Mesendoderm (in vitro differentiated cells): Measurements from ENCODE around the gene TMEM222.

ENCODE experiments used
- DNase-seq: peaks from one replicate; pipeline ENCODE4 v3.0.0; 2013
- H2AK5ac ChIP-seq: 2 replicates; pipeline ENCODE4 v1.6.1; 2013; ENCODE audit warnings: low read length, inconsistent platforms
- H2BK120ac ChIP-seq: 2 replicates; pipeline ENCODE4 v1.6.1; 2013; ENCODE audit warnings: low read depth, mild to moderate bottlenecking, low read length, moderate library complexity, mixed read lengths
- H2BK15ac ChIP-seq: replicated peaks from 2 replicates; pipeline ENCODE4 v1.6.1; 2013; ENCODE audit warnings: low read depth, mild to moderate bottlenecking, moderate library complexity
- H2BK5ac ChIP-seq: 2 replicates; pipeline ENCODE4 v1.6.1; 2013; ENCODE audit warnings: low read length, inconsistent platforms
- H3K18ac ChIP-seq: 2 replicates; pipeline ENCODE4 v1.6.1; 2013; ENCODE audit warnings: mild to moderate bottlenecking, low read length, mixed read lengths
- H3K23ac ChIP-seq: one replicate; pipeline ENCODE4 v1.6.1; 2013; ENCODE audit warnings: low read length
- H3K27ac ChIP-seq: 2 replicates; pipeline ENCODE4 v1.5.1; 2013; ENCODE audit warnings: low read depth, mild to moderate bottlenecking, inconsistent platforms, low read length, moderate library complexity
- H3K27me3 ChIP-seq: 2 replicates; pipeline ENCODE4 v1.6.1; 2013; ENCODE audit warnings: low read length, control low read depth, mild to moderate bottlenecking, inconsistent platforms; ENCODE audit not compliant: insufficient read depth, poor library complexity
- H3K36me3 ChIP-seq: 2 replicates; pipeline ENCODE4 v1.6.1; 2013; ENCODE audit warnings: low read length, inconsistent platforms; ENCODE audit not compliant: control insufficient read depth, insufficient read depth
- H3K4ac ChIP-seq: one replicate; pipeline ENCODE4 v1.6.1; 2013; ENCODE audit warnings: low read depth, mild to moderate bottlenecking, low read length, moderate library complexity
- H3K4me1 ChIP-seq: 2 replicates; pipeline ENCODE4 v1.6.1; 2013; ENCODE audit warnings: low read depth, low read length, inconsistent platforms; ENCODE audit not compliant: control insufficient read depth
- H3K4me2 ChIP-seq: 2 replicates; pipeline ENCODE4 v1.6.1; 2013; ENCODE audit warnings: low read length
- H3K4me3 ChIP-seq: 2 replicates; pipeline ENCODE4 v1.5.1; 2013; ENCODE audit warnings: mild to moderate bottlenecking, low read length
- H3K56ac ChIP-seq: one replicate; pipeline ENCODE4 v1.6.1; 2013; ENCODE audit warnings: low read length
- H3K79me1 ChIP-seq: 2 replicates; pipeline ENCODE4 v1.6.1; 2013; ENCODE audit warnings: low read length, inconsistent platforms
- H3K79me2 ChIP-seq: 2 replicates; pipeline ENCODE4 v1.6.1; 2013; ENCODE audit warnings: mild to moderate bottlenecking, low read length; ENCODE audit not compliant: control insufficient read depth, insufficient read depth
- H3K9ac ChIP-seq: 2 replicates; pipeline ENCODE4 v1.6.1; 2013; ENCODE audit warnings: low read length, inconsistent platforms
- H4K5ac ChIP-seq: one replicate; pipeline ENCODE4 v1.6.1; 2013; ENCODE audit warnings: low read length
- H4K8ac ChIP-seq: one replicate; pipeline ENCODE4 v1.6.1; 2013; ENCODE audit warnings: low read depth, mild to moderate bottlenecking, control low read depth, low read length, moderate library complexity
- whole genome bisulfite sequencing: extraction: QIAGEN DNeasy Blood & Tissue Kit; methylation state at CpG from one replicate; pipeline ENCODE4 v1.1.7; 2013; ENCODE audit warnings: low lambda C conversion rate, missing lambda C conversion rate; ENCODE audit not compliant: insufficient coverage; ENCODE audit errors: extremely low coverage; 5-methylcytosine and 5-hydroxymethylcytosine counted together

Gene TMEM222

DNA sequence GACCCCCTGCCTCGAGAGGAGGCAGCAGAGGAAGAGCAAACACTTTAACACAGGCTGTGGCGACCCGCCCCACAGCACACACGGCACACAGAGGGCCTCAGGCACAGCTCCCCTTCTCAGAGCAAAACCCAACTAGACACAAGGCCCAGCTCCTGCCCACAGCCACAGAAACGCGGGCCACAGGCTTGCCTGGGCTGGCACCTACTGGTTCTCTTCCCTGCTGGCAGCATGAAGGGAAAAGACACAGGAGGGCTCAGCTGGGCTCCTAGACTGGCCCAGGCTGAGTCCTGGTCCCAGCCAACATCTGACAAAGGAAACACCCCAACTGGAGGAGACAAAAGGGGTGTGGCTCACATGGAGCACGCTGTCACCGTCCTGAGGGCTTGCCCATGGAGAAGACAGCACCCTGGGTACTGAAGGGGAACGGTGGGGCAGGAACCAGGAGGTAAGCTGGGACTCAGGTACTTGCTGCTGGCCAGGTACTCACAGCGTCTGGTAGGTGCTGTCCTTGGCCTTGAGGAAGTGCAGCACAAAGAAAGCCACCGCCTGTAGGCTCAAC, 57.7 kb downstream of the TMEM222 start:
- H3K27me3 ChIP-seq: no peaks in the 10 kb centered on the region
- H3K27ac ChIP-seq: no peak overlapping the region
- H2BK15ac ChIP-seq: no peak overlapping the region
- no peaks in the 10 kb centered on the region for H3K79me1 ChIP-seq
- H2AK5ac ChIP-seq: no peak overlapping the region
- no peak overlapping the region for H3K56ac ChIP-seq
- no peak overlapping the region for H3K4ac ChIP-seq
- no peak overlapping the region for H4K5ac ChIP-seq
- no peak for DNase-seq
- H3K79me2 ChIP-seq: no peaks in the 10 kb centered on the region
- H4K8ac ChIP-seq: no peak overlapping the region
- H3K23ac ChIP-seq: no peak overlapping the region
- no peak overlapping the region for H3K4me3 ChIP-seq
- no peak overlapping the region for H3K4me2 ChIP-seq
- WGBS: no CpG with 5 or more reads among the region's 11 CpGs
- H3K18ac ChIP-seq: no peak overlapping the region
- no peak overlapping the region for H3K9ac ChIP-seq
- H2BK5ac ChIP-seq: no peak overlapping the region
- H3K36me3 ChIP-seq: no peaks in the 10 kb centered on the region
- no peak overlapping the region for H2BK120ac ChIP-seq
- H3K4me1 ChIP-seq: no peaks in the 10 kb centered on the region

DNA sequence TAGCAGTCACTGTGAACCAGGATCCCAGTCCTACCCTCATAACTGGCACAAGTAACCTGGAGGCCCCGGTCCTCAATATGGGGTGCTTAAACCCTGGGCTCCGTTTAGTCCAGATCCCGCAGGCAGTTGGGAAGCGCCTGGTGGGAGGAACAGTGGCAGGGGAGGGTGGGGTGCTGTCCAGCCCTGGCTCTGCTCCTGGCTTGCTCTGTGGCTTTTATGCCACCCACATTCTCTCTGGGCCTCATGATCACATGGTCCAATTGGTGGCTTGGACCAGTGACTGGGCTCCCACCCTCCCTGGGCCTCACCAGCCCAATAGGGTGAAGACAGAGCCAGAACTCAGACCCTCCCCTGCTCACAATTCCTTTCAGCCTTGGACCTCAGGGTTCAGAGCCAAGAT, 58.3 kb downstream of the TMEM222 start:
- Histone ChIP-seq H3K27ac (no peak overlapping the region), H2BK120ac (no peak overlapping the region), H3K56ac (no peak overlapping the region), H3K27me3 (no peaks in the 10 kb centered on the region), H4K5ac (no peak overlapping the region), H3K23ac (no peak overlapping the region), H3K4me1 (no peaks in the 10 kb centered on the region), H3K4me3 (no peak overlapping the region), H2BK5ac (no peak overlapping the region), H4K8ac (no peak overlapping the region), H2AK5ac (no peak overlapping the region), H3K79me1 (no peaks in the 10 kb centered on the region), H3K4ac (no peak overlapping the region), H3K18ac (no peak overlapping the region), H3K36me3 (no peaks in the 10 kb centered on the region), H2BK15ac (no peak overlapping the region), H3K79me2 (no peaks in the 10 kb centered on the region), H3K4me2 (no peak overlapping the region), H3K9ac (no peak overlapping the region)
- no CpG with 5 or more reads among the region's 4 CpGs for WGBS
- no peak for DNase-seq

DNA sequence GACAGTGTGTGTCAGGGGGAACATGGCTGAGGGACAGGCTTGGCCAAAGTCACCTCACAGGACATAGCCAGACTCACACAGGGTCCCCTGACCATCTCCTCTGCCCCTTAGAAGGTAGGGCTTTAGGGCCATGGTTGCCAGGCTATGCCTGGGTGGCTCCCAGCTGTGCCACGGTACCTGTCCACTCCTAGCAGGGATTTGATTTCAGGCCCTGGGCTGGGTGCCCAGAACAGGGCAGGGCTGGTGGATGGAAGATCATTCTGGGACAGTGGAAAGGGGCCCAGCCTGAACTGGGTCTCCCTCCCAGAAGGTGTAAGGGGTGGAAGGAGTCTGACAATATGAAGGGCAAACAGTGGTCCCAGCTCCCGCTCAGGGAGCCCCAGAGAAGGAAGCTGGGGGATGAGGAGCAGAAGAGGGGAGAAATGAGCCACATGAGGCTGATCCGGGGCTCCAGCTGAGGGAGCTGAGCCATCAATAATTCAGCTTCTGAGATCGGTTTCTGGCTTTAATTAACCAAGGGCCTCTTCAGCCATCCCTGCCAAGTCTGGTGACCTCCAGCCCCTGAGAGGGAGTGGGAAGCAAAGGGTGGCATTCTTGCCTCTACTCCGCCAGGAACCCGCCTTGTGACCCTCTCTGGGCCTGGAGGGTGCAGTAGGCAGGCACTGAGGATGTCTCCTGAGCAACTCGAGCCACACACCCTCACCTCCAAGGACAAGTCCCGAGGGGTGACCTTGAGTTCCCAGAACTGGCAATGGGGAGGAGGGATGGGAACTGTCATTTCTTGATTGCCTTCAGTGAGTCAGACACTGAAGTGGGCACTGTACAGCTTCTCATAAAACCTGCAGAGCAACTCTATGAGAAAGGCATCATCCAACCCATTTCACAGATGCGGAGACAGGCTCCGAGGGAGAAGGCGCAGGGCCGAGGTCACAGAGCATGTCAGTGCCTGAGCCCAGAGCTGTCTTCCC, 59.1 kb downstream of the TMEM222 start:
- no peak overlapping the region for H3K9ac ChIP-seq
- H3K36me3 ChIP-seq: no peaks in the 10 kb centered on the region
- H3K4me3 ChIP-seq: no peak overlapping the region
- H2AK5ac ChIP-seq: no peak overlapping the region
- no peaks in the 10 kb centered on the region for H3K4me1 ChIP-seq
- no peak overlapping the region for H4K8ac ChIP-seq
- no peak overlapping the region for H3K4me2 ChIP-seq
- no peak overlapping the region for H2BK120ac ChIP-seq
- H2BK15ac ChIP-seq: no peak overlapping the region
- H3K79me1 ChIP-seq: no peaks in the 10 kb centered on the region
- no peaks in the 10 kb centered on the region for H3K79me2 ChIP-seq
- H4K5ac ChIP-seq: no peak overlapping the region
- no peaks in the 10 kb centered on the region for H3K27me3 ChIP-seq
- no peak overlapping the region for H3K4ac ChIP-seq
- no peak overlapping the region for H3K23ac ChIP-seq
- DNase-seq: no peak
- no peak overlapping the region for H3K18ac ChIP-seq
- H2BK5ac ChIP-seq: no peak overlapping the region
- WGBS: no CpG with 5 or more reads among the region's 12 CpGs
- no peak overlapping the region for H3K56ac ChIP-seq
- no peak overlapping the region for H3K27ac ChIP-seq

DNA sequence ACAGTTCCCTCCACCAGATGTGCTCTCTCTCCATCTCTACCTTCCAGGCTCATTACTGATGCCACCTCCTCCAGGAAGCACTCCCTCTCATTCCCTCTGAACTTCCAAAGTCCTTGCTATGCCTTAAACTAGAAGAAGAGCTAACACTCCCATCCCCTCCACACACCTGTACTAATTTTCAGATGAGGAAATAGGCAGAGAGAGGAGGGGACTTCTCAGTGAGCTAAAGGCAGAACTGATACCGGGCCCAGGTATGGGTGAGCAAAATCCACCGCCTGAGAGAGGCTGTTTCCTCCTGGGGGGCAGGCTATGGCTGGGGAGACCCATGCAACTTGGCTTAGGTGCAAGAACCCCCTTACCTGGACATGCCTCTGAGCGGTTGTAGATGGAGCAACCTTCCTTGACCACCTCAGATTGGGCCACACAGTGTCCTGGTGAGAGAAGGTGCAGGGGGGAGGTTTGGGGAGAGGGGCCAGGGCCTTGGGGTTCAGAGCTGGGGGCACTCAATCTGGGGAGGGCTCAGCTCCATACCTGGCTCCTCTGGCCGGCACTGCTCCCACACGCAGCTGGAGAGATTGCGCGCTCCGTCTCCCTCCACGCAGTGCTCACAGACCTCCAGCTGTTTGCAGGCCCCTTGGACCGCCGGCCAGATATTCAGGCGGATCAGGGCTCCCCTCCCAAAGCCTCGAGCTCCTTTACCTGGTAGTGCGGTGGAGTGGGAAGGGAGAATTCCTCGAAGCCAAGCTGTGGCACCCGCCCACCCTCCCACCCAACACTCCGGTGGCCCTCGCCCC, 60.2 kb downstream of the TMEM222 start:
- H3K4ac ChIP-seq: no peak overlapping the region
- no peak overlapping the region for H2BK5ac ChIP-seq
- no peak overlapping the region for H4K5ac ChIP-seq
- H3K9ac ChIP-seq: no peak overlapping the region
- no peak overlapping the region for H3K23ac ChIP-seq
- no peak overlapping the region for H2AK5ac ChIP-seq
- H3K4me3 ChIP-seq: no peak overlapping the region
- no peak overlapping the region for H3K18ac ChIP-seq
- no CpG with 5 or more reads among the region's 18 CpGs for WGBS
- H3K27me3 ChIP-seq: no peaks in the 10 kb centered on the region
- H3K56ac ChIP-seq: no peak overlapping the region
- H3K4me2 ChIP-seq: no peak overlapping the region
- no peaks in the 10 kb centered on the region for H3K79me1 ChIP-seq
- no peaks in the 10 kb centered on the region for H3K36me3 ChIP-seq
- H3K79me2 ChIP-seq: no peaks in the 10 kb centered on the region
- H2BK15ac ChIP-seq: no peak overlapping the region
- H2BK120ac ChIP-seq: no peak overlapping the region
- no peak overlapping the region for H4K8ac ChIP-seq
- no peak overlapping the region for H3K27ac ChIP-seq
- no peaks in the 10 kb centered on the region for H3K4me1 ChIP-seq
- no peak for DNase-seq

DNA sequence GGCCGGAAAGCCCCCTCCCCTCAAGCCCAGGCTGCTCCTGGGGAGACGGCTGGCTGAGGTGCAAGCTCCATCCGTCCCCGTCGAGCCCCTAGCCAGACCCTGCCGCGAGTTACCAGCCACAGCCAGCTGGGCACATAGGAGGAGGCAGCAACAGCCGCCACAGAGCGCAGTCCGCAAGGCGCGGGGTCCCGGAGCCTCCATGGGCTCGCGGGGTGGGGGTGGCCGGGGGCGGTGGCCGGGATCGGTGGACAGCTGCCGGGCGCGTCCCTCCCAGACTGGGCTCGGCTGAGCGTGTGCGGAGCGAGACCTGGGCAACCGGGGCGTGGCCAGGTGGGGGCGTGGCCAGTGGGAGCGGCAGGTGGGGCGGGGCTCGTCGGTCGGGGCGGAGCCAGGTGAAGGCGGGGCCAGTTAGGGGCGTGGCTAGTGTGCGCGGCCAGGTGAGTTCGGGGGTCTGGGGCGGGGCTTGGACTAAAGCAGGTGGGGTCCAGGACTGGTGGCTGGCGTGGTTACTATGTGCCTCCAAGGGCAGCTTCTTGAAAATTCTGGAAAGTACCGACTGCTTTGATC, 61.2 kb downstream of the TMEM222 start, which contains the start of gene CD164L2:
CD164L2 (minus strand) TSS at position 295 of the 567 bp plus-strand sequence; CDS start at position 201, 94 bp downstream.
- Histone ChIP-seq H4K5ac (no peak within 1 kb of the TSS), H3K9ac (peak within 1 kb of the TSS; percentile 68), H3K23ac (no peak within 1 kb of the TSS), H3K4me1 (no peaks in the 10 kb centered on the region), H3K4ac (no peak within 1 kb of the TSS), H3K4me2 (peak within 1 kb of the TSS; percentile 57), H2BK5ac (no peak within 1 kb of the TSS), H2BK15ac (no peak within 1 kb of the TSS), H3K18ac (no peak within 1 kb of the TSS), H3K56ac (peak within 1 kb of the TSS; percentile 90), H3K4me3 (no peak within 1 kb of the TSS), H3K79me1 (no peaks in the 10 kb centered on the region), H3K79me2 (no peaks in the 10 kb centered on the region), H3K27me3 (no peaks in the 10 kb centered on the region), H2AK5ac (no peak within 1 kb of the TSS), H2BK120ac (no peak within 1 kb of the TSS), H3K27ac (no peak within 1 kb of the TSS), H4K8ac (no peak within 1 kb of the TSS), H3K36me3 (no peaks in the 10 kb centered on the region)
- DNase-seq: peak; percentile 69
- WGBS: no CpG with 5 or more reads among the region's 43 CpGs
